Parathyroid adenoma (tissue), 2 donors: ENCODE data around the gene KRTAP5-6.

Experiments used
- H2AFZ ChIP-seq: fragments of 300-600 bp; sonication (generic); one replicate; pipeline ENCODE4 v1.7.0; 2017; ENCODE audit warnings: antibody characterized with exemption, mild to moderate bottlenecking
- H3K27ac ChIP-seq: fragments of 300-600 bp; sonication (generic); one replicate; pipeline ENCODE4 v1.7.0; 2017
- H3K27me3 ChIP-seq: fragments of 300-600 bp; sonication (generic); one replicate; pipeline ENCODE4 v1.7.0; 2017; ENCODE audit warnings: low read length; ENCODE audit not compliant: control insufficient read depth, insufficient read depth
- H3K36me3 ChIP-seq: fragments of 300-600 bp; sonication (generic); one replicate; pipeline ENCODE4 v1.7.0; 2017; ENCODE audit warnings: low read length; ENCODE audit not compliant: control insufficient read depth, insufficient read depth
- H3K4me1 ChIP-seq: fragments of 300-600 bp; sonication (generic); one replicate; pipeline ENCODE4 v1.7.0; 2017; ENCODE audit warnings: control low read depth
- H3K4me2 ChIP-seq: fragments of 300-600 bp; sonication (generic); one replicate; pipeline ENCODE4 v1.7.0; 2017; ENCODE audit warnings: low read length
- H3K4me3 ChIP-seq: fragments of 300-600 bp; sonication (generic); one replicate; pipeline ENCODE4 v1.7.0; 2017; ENCODE audit warnings: low read depth, low read length
- H3K79me2 ChIP-seq: fragments of 300-600 bp; sonication (generic); one replicate; pipeline ENCODE4 v1.7.0; 2017; ENCODE audit warnings: control low read depth
- H3K9ac ChIP-seq: fragments of 300-600 bp; sonication (generic); one replicate; pipeline ENCODE4 v1.7.0; 2017; ENCODE audit warnings: mild to moderate bottlenecking
- H3K9me3 ChIP-seq: fragments of 300-600 bp; sonication (generic); one replicate; pipeline ENCODE4 v1.7.0; 2017; ENCODE audit warnings: low read length; ENCODE audit not compliant: control insufficient read depth
- CTCF ChIP-seq: fragments of 300-600 bp; sonication (generic); IDR thresholded peaks from one replicate; pipeline ENCODE4 v1.7.0; 2017; ENCODE audit warnings: antibody characterized with exemption, mild to moderate bottlenecking
- donor health status: primary hyperparathyroidism.

The KRTAP5-6 gene

DNA sequence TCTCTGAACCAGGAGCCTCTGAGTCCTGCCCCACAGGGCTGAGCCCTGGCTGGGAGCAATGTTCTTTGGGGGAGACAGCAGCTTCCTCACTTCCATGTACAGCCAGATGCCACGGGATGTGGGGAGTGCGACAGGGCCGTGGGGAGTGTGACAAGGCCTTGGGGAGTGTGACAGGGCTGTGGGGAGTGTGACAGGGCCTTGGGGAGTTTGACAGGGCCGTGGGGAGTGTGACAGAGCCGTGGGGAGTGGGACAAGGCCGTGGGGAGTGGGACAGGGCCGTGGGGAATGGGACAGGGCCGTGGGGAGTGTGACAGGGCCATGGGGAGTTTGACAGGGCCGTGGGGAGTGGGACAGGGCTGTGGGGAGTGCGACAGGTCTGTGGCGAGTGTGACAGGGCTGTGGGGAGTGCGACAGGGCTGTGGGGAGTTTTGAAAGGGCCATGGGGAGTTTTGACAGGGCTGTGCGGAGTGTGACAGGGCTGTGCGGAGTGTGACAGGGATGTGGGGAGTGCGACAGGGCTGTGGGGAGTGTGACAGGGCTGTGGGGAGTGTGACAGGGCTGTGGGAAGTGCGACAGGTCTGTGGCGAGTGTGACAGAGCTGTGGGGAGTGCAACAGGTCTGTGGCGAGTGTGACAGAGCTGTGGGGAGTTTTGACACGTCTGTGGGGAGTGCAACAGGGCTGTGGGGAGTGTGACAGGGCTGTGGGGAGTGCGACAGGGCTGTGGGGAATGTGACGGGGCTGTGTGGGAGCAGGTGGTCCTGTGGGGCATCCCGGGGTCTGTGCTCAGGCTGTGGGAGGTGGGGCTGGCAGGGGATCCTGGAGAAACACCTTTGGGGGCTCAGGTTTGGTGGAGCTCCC is 6.6 kb upstream of the KRTAP5-6 start:
- Histone ChIP-seq H3K4me3 (no peak overlapping the region), H3K4me2 (no peak overlapping the region), H3K36me3 (no peaks in the 10 kb centered on the region), H2AFZ (no peak overlapping the region), H3K9me3 (no peaks in the 10 kb centered on the region), H3K27ac (no peak overlapping the region), H3K79me2 (no peaks in the 10 kb centered on the region), H3K9ac (no peak overlapping the region), H3K4me1 (no peaks in the 10 kb centered on the region), H3K27me3 (no peaks in the 10 kb centered on the region)
- TF ChIP-seq CTCF: no peak

DNA sequence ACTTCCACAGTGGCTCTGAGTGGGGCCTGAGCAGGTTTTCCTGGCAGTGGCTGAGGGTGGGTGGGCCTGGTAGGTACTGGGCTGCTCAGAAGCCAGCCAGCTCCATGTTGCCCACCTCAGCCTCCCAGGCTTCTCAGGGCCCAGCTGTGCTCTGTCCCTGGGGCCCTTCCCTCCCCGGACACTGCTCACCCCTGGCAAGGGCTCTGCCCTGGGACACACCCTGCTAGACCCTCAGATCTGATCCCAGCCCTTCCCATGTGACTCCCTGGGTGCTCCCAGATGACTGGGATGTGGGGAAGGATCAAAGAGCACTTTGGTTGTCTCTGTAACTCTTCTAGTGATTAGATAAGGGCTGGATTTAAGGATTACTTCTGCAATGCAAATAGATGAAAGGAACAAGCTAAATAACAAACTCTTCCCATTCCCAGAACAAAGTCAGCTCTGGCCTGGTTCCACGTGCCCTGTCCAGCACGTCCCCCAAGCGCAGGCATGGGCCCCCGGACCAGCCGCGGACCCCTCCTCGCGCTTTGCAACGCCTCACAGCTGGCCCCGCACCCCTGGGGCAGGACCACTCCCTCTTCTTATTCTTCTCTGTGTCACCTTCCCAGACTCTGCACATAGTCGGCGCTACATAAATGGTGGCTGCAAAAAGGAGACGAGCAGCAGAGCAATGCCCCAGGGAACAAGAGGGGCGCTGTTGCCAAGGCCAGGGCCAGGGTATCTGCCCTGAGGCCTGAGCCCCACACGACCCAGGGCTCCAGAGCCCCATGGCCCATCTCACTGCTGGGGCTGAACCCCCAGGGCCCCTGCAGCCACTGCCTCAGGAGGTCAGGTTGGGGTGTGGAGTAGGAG is 5.7 kb upstream of the KRTAP5-6 start:
- Histone ChIP-seq H3K79me2 (no peaks in the 10 kb centered on the region), H3K4me2 (no peak overlapping the region), H3K9me3 (no peaks in the 10 kb centered on the region), H3K4me3 (no peak overlapping the region), H3K36me3 (no peaks in the 10 kb centered on the region), H3K27me3 (no peaks in the 10 kb centered on the region), H2AFZ (no peak overlapping the region), H3K9ac (no peak overlapping the region), H3K4me1 (no peaks in the 10 kb centered on the region), H3K27ac (no peak overlapping the region)
- no peak for TF ChIP-seq CTCF

- no peak for TF ChIP-seq CTCF
Observed at GRCh38 chr11:1691878-1692707, 4.9 kb upstream of the KRTAP5-6 start.

GRCh38 chr11:1692708-1693326 is 4.2 kb upstream of the KRTAP5-6 start:
- no peaks in the 10 kb centered on the region for H3K9me3 ChIP-seq
- H3K79me2 ChIP-seq: no peaks in the 10 kb centered on the region
- H3K4me1 ChIP-seq: no peaks in the 10 kb centered on the region
- H2AFZ ChIP-seq: no peak overlapping the region
- H3K27me3 ChIP-seq: no peaks in the 10 kb centered on the region
- no peak overlapping the region for H3K4me2 ChIP-seq
- no peak overlapping the region for H3K9ac ChIP-seq
- no peak overlapping the region for H3K27ac ChIP-seq
- no peak overlapping the region for H3K4me3 ChIP-seq
- no peaks in the 10 kb centered on the region for H3K36me3 ChIP-seq
- no peak for TF ChIP-seq CTCF

More at GRCh38 chr11:1691878-1692707, 4.9 kb upstream of the KRTAP5-6 start:
- Histone ChIP-seq H2AFZ (no peak overlapping the region), H3K36me3 (no peaks in the 10 kb centered on the region), H3K27me3 (no peaks in the 10 kb centered on the region), H3K4me1 (no peaks in the 10 kb centered on the region), H3K4me2 (no peak overlapping the region), H3K4me3 (no peak overlapping the region), H3K27ac (no peak overlapping the region), H3K9me3 (no peaks in the 10 kb centered on the region), H3K79me2 (no peaks in the 10 kb centered on the region), H3K9ac (no peak overlapping the region)
